AML-193 (cell line): ENCODE data around the gene KRTAP9-1.
"Not testable (repeated sequence)": the region's sequence is repeated elsewhere in the genome, so short reads cannot be mapped to it uniquely, and the experiment has no call there.

Experiments used
- DNase-seq, 2 experiments: peaks; one replicate each; lab custom pipeline; 2025; lab: John Stamatoyannopoulos, UW

Gene KRTAP9-1, protein sequence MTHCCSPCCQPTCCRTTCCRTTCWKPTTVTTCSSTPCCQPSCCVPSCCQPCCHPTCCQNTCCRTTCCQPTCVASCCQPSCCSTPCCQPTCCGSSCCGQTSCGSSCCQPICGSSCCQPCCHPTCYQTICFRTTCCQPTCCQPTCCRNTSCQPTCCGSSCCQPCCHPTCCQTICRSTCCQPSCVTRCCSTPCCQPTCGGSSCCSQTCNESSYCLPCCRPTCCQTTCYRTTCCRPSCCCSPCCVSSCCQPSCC

DNA sequence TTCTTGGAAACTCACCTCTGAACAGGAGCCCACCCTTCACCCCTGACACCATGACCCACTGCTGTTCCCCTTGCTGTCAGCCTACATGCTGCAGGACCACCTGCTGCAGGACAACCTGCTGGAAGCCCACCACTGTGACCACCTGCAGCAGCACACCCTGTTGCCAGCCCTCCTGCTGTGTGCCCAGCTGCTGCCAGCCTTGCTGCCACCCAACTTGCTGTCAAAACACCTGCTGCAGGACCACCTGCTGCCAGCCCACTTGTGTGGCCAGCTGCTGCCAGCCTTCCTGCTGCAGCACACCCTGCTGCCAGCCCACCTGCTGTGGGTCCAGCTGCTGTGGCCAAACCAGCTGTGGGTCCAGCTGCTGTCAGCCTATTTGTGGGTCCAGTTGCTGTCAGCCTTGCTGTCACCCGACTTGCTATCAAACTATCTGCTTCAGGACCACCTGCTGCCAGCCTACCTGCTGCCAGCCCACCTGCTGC lies at the start of gene KRTAP9-1:
Gene KRTAP9-1 (plus strand): TSS at position 51 of the 482 bp plus-strand sequence. CDS start 0 bp downstream, at position 51.
- DNase-seq = not testable (repeated sequence)

DNA sequence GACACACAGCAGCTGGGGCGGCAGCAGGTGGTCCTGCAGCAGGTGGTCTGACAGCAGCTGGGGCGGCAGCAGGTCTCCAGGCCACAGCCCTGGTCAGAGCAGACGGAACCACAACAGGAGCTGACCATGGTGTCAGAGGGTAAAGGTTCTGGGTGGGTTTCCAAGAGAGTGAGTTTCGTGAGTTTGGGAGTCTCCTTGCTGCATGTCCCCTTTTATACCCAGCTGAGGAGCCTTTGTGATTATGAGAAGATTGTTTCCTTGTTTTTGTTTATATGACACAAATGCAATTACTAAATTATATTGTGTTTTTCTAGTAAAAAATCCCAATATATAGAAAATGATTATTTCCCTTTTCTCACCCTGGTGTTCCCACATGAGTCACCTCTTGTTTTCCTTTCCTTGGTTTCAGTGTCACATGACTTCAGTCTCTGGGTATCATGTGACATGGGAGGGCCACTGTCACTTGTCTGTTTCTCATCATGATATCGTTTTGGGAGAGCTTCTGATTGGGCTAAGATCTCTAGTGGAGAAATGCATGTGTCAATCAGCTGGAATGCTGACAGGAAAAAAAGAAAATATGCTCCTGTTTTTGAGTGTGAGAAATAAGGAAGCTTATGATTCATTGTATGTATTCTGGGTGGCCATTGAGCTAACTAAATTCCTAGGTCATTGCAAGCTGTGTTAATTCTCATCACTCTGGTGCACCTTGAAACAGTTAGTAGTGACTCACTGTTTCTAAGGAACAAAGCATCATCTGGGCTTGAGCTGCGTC lies 49.1 kb upstream of the KRTAP9-1 start, which contains the start of gene KRTAP4-6:
Gene KRTAP4-6 (minus strand): TSS at position 185 of the 772 bp plus-strand sequence. CDS start 57 bp downstream, at position 128.
- DNase-seq = no peak

DNA sequence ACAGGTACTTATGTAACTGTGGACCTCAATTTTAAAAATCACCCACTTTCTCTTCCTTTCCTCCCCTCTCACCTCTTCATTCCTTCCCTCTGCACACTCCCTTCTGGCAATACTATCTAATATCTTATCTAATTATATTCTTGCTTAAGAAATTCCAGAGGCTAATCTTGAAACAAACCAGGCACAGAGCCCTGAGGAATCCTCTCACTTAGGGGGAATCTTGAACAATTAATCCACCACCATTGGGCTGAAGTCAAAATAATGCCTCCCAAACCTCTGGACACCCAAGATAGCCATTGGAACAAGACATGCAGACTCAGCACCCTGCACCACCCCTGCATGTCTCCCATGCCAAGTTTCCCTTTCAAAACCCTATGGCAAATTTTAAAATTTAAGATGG lies 48.3 kb upstream of the KRTAP9-1 start:
- no peak for DNase-seq

DNA sequence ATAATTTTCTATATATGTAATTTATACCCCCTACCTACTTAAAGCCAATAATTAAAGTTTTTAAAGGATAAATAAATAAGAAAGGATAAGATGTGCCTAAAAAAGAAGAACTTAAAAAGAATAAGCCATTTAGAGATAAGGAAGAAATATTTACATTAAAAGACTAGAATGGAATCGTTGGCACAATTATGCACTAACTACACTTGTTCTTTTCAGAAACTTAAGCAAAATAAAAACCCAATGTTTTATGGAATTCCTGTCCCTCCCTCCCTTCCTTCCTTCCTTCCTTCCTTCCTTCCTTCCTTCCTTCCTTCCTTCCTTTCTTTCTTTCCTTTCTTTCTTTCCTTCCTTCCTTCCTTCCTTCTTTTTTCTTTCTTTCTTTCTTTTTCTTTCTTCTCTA lies 44.8 kb upstream of the KRTAP9-1 start:
- DNase-seq = no peak

DNA sequence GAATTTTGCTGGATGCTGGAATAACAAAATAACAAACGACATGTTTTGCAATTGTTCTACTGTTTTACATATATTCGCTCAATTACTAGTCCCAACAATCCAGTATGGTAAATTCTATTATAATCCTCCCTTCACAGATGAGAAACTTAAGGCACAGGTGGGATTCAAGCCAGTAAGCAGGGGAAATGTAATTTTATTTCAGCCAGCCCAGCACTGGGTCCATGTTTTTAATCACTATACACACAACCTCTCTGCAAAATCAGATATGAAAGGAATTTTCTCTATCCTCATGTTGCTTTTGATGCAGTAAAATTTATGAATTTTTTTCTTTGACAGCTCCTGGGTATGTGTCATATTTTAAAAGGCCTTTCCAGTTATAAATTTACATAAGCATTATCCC lies 44.4 kb upstream of the KRTAP9-1 start:
- DNase-seq = no peak

DNA sequence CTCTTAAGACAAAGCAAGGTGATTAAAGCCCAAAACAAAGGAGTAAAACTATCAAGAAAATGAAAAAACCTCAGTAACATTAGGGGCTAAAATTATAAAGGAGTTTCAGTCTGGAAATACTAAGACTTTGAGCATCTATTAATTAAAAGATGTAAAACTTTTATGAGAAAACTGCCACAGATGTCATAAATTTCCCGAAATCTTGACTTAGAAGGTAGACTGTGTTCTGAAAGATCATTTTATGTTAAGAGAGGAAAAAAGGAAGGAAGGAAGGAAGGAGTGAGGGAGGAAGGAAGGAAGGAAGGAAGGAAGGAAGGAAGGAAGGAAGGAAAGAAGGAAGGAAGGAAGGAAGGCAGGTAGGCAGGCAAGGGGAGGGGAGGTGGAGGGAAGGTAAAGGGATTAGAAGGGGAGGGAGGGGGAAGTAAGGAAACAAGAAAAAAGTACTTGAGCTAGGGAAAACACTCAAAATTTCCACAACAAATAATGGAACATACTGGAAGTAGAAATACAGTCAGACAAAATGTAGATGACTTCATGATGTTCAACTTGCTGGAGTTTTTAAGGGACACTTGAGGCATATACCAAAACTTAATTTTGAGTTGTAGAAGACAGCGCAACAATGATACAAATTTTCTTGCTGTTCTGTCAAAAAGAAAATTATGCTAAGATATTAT lies 42.0 kb upstream of the KRTAP9-1 start:
- no peak for DNase-seq

DNA sequence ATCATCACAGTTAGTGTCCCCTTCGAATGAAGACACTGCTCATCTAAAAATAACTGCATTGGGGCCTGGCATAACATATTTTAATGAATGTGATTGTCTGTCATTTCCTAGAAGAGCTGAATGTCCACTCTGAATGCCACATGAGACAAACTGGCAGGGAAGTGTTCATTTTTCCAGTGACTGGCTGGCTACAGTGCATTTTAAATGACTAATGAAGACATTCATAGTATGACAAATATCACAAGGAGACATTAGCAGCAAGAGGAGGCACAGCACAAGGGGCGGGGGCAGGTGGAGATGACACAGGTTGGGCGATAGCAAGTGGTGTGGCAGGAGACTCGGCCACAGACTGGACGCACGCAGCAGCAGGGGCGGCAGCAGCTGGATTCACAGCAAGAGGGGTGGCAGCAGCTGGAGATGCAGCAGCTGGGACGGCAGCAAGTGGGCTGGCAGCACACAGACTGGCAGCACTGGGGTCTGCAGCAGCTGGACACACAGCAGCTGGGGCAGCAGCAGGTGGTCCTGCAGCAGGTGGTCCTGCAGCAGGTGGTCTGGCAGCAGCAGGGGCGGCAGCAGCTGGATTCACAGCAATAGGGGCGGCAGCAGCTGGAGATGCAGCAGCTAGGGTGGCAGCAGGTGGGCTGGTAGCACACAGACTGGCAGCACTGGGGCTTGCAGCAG lies 40.6 kb upstream of the KRTAP9-1 start:
- DNase-seq = not testable (repeated sequence)

DNA sequence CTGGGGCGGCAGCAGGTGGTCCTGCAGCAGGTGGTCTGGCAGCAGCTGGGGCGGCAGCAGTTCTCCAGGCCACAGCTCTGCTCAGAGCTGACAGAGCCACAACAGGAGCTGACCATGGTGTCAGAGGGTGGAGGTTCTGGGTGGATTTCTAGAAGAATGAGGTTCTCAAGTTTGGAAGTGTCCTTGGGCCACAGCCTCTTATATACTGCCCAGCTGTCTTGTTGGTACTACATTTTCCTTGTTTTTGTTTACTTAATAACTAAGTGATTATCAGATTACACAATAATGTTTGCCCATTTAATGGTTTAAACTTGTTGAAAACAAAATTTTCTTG lies 40.1 kb upstream of the KRTAP9-1 start, which contains the start of gene KRTAP4-5:
Gene KRTAP4-5 (minus strand): TSS at position 174 of the 334 bp plus-strand sequence. CDS start 58 bp downstream, at position 116.
- DNase-seq = no peak

DNA sequence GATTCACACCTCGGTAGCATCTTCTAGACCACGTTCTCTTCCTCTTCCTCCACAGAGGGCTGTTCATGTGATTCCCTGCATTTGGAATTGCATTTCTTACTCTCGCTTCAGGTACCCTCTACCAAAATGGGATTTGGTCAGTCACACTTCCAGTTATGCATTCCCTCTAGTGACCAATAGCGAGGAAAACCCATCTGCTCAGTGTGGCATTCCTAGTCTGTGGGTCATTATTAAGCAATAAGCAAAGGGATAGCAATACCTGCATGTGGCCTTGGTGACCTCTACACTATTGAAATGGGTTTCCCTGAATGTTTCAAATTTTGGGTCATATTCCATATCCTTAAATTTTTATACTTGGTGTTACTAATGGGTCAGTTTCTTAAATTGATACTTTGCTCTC lies 39.7 kb upstream of the KRTAP9-1 start:
- no peak for DNase-seq

DNA sequence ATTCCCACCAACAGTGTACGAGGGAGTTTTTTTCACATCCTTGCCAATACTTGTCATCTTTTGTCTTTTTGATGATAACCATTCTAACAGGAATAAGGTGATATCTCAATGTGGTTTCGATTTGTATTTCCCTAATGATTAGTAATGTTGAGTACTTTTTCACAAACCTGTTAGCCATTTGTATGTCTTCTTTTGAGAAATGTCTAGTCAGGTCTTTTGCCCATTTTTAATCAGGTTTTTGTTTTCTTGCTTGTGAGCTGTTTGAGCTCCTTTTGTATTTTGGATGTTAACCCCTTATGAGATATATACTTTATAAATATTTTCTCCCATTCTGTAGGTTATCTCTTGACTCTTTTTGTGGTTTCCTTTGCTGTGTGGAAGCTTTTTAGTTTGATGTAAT lies 38.2 kb upstream of the KRTAP9-1 start:
- DNase-seq = no peak

DNA sequence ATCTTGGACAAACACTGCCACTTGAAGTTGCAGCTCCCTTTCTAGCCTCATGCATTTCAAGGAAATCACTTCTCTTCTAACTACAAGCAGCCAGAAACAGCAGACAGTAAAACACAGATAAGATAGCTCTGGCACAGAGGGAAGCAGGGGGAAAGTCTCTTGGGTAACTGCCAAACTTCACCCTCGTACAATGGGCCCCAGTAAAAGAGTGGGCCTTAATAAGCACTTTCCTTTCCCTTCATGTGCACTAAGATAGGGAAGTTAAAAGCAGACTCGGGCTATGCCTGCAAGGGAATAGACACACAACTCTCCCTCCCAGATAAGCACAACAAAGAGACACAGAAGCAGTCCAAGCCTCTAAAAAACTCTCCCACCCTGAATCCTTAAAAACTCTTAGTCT lies 35.8 kb upstream of the KRTAP9-1 start:
- DNase-seq = no peak

DNA sequence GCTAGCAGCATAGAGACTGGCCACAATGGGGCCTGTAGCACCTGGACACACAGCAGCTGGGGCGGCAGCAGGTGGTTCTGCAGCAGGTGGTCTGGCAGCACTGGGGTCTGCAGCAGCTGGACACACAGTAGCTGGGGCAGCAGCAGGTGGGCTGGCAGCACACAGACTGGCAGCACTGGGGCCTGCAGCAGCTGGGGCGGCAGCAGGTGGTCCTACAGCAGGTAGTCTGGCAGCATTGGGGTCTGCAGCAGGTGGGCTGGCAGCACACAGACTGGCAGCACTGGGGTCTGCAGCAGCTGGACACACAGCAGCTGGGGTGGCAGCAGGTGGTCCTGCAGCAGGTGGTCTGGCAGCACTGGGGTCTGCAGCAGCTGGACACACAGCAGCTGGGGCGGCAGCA lies 29.5 kb upstream of the KRTAP9-1 start:
- not testable (repeated sequence) for DNase-seq

DNA sequence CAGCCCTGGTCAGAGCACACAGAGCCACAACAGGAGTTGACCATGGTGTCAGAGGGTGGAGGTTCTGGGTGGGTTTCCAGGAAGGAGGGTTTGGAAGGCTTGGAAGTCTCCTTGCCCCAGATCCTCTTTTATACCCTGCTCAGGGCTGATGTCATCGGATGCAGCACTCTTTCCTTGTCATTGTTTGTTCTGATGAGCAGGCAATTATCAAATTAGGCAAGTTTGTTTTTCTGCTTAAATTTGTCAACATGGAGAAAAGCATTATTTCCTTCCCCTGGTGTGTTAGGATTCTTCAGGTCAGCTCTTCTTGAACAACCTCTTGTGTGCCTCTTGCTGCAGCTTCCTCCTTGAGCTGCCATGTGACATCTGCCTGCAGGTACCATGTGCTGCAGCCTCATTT lies 29.0 kb upstream of the KRTAP9-1 start, which contains the start of gene KRTAP4-4:
Gene KRTAP4-4 (minus strand): TSS at position 101 of the 400 bp plus-strand sequence. CDS start 57 bp downstream, at position 44.
- no peak for DNase-seq

DNA sequence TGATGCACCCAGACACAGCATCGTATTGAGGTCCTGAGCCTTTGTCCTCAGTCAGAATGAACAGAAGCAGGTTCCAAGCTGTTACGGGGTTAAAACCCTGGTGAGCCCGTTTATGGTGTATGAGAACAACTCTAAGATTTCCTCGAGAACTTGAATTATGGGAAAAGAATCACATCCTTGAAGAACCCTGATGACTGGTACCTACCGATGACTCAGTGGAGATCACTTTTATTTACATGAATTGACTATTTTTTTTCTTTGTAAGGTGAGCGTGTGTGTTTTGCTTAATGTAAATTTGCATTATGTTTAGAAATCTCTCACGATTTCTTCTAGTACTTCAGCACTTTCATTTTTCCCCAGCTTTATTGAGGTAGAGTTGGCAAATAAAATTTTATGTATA lies 25.9 kb upstream of the KRTAP9-1 start:
- DNase-seq = no peak

DNA sequence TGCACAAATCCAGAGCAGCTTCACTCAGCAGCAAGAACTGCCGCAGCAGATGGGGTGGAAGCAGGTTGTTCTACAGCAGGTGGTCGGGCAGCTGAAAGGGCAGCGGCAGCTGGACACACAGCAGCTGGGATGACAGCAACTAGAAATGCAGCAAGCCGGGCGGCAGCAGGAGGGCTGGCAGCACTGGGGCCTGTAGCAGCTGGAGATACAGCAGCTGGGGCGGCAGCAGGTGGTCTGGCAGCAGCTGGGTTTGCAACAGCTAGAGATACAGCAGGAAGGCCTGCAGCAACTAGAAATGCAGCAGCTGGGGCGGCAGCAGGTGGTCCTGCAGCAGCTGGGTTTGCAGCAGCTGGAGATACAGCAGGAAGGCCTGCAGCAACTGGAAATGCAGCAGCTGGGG lies 22.1 kb upstream of the KRTAP9-1 start:
- DNase-seq = no peak

DNA sequence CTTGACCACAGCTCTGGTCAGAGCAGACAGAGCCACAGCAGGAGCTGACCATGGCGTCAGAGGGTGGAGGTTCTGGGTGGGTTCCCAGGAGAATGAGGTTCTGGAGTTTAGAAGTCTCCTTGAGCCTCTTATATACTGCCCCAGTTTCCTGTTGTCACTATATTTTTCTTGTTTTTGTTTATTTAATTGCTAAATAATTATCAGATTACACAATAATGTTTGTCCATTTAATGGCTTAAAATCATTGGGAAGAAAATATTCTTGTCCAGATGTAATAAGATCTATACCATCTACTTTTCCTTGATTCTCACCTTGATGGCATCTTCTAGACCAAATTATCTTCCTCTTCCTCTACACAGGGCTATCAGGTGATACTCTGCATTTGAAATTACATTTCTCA lies 21.6 kb upstream of the KRTAP9-1 start, which contains the start of gene KRTAP4-3:
Gene KRTAP4-3 (minus strand): TSS at position 101 of the 400 bp plus-strand sequence. CDS start 49 bp downstream, at position 52.
- no peak for DNase-seq

DNA sequence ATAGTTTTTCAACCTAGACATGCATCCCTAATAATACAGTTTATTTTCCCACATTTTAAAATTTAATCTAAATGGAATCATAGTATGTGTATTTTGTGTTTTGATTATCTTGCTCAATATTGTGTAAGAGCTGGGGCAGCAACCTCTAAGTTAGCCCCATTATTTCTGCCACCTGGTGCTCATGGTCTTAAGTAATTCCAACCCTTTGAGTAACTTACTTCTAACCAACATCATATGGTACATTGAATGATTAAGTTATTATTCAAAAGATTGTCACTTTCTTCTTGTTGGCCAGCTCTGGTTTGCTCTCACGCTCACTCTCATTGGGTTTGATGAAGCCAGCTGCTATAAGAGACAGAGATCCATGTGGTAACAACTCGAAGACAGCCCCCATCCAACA lies 17.8 kb upstream of the KRTAP9-1 start:
- no peak for DNase-seq

DNA sequence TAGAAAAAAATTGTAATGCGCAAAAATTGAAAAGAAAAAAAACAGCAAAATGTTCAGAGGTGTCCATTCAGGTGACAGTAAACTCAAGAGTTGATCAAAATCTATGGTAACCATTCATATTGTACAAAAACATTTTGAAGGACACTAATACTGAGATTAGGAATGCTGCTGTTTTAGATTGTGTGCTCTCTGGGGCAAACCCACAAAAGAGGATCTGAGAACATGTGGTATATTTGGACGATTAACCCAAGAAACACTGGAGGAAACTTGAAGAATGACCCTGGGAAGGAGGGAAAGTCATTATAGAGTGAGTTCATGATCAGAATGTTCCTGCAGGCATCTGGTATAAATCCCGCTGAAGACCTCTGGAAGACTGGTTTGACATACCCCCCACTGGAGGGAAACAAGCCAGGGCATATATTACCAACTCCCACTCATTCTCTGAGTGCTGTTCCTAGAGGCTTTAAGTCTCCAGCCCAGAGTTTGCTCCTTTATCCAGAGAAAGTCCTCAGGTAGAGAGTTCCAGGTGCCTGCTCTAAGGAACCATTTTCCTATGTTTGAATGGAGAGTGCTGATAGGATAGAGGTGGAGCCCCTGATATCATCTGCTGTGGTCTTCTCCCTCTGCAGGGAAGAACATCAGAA lies 12.8 kb upstream of the KRTAP9-1 start:
- no peak for DNase-seq

DNA sequence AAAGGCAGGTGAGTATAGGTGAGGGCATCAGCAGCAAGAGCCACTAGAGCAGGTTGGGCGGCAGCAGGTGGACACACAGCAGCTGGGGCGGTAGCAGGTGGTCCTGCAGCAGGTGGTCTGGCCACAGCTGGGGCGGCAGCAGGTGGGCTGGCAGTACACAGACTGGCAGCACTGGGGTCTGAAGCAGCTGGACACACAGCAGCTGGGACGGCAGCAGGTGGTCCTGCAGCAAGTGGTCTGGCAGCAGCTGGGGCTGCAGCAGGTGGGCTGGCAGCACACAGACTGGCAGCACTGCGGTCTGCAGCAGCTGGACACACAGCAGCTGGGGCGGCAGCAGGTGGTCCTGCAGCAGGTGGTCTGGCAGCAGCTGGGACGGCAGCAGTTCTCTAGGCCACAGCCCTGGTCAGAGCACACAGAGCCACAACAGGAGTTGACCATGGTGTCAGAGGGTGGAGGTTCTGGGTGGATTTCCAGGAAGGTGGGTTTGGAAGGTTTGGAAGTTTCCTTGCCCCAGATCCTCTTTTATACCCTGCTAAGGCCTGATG lies 11.9 kb upstream of the KRTAP9-1 start, which contains the start of gene KRTAP4-2:
Gene KRTAP4-2 (minus strand): TSS at position 495 of the 545 bp plus-strand sequence. CDS start 57 bp downstream, at position 438.
- DNase-seq = no peak

DNA sequence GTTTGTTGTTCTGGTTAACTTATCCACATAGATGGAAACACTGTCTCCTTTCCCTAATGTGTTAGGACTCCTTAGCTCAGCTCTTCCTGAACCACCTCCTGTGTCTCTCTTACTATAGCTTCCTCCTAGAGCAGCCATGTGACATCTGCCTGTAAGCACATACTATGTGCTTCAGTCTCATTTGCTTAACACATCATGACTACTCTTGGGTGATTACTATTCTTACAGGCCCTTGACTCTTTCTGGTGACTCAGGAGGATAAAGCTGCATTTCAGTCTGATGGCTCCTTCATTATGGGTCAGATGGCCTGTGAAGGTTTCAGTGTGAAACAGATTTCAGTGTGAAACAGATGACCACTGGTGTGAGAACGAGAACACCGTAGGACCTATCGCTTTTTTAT lies 11.3 kb upstream of the KRTAP9-1 start:
- no peak for DNase-seq
